ENCODE results near the gene PRICKLE2.

The PRICKLE2 gene

DNA sequence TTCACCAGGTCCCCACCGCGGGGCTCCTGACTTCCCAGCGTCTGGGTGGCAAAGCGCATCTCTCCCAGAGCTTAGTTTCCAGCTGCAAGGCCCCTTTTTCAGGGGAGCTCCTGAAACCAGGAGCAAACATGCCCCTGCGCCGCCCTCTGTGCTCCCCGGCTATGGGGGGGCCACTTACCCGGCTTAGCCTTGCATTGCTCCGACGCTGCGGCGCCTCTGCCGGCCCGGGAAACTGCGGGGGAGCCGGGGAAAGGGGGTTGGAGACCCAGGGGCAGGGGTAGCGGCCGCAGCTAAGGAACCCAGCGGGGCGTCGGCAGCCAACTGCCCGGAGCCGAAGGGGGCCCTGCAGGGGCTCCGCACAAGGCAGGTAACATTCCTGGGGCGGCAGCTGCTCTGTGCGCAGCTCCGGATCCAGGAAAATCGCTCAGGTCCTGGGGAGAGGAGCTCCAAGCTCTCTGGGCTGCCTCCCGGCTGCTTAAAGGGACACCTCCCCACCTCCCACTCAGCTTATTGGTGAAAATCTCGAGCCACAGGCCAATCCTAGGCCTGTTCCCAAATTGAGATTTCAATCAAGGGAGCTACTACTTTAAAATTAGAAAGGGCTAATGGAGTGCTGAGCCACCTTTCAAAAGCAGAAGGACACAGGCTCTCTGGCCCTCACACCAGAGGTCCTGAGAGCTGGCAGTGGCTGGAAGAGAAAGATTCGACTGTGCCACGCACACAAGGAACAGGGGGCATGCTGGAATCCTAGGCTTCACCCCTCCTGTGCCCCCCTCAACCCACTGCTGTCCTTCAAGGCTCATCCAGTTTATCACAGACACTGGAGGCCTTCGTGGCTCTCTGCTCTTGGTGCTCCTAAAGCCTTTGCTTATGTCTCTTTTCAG is 42.7 kb upstream of the PRICKLE2 start:
- POLR2A ChIA-PET: no interaction called here
- Histone ChIP-seq H3K4me3 (ENCODE audit: low read depth, low read length) (peak overlapping the region; percentile 26), H3K4me1 (ENCODE audit: control insufficient read depth, insufficient read depth, low read length) (0 out of 2 replicates have a peak, but pooled peaks cover 4% of the 10 kb centered on the region), H3K9me3 (ENCODE audit: control insufficient read depth, insufficient read depth, low read depth, low read length) (no peaks in the 10 kb centered on the region), H3K27ac (ENCODE audit: extremely low read depth, low read depth, low read length) (no peak overlapping the region), H3K36me3 (ENCODE audit: control insufficient read depth in 2 of 2, insufficient read depth in 1 of 2, low read length in 2 of 2) (no peaks in the 10 kb centered on the region)
- CTCF ChIA-PET: interaction anchor here (0.6 to 0.8 kb wide), 3 partner anchors 22 to 207 kb away, joined by 3 to 4 read pairs (median 3); no protein-coding TSS in a partner anchor
- TF ChIP-seq ZSCAN30 (tag by site-specific recombination; IDR thresholded peaks at IDR 0.05): no peak
- peak; percentile 91 for TF ChIP-seq ZIC2 (tag by site-specific recombination; IDR thresholded peaks at IDR 0.05)
- peak; percentile 84 for TF ChIP-seq GLIS2 (tag by site-specific recombination; IDR thresholded peaks at IDR 0.05)
- TF ChIP-seq ZNF843 (tag by site-specific recombination; IDR thresholded peaks at IDR 0.05): no peak
- peak; percentile 95 for TF ChIP-seq ZNF37A (tag by site-specific recombination; IDR thresholded peaks at IDR 0.05)
- 0 out of 2 replicates have a peak, but pooled peaks have one; percentile 17 for TF ChIP-seq ZNF600 (tag by site-specific recombination; IDR thresholded peaks at IDR 0.05)
- TF ChIP-seq, protein P1, sequence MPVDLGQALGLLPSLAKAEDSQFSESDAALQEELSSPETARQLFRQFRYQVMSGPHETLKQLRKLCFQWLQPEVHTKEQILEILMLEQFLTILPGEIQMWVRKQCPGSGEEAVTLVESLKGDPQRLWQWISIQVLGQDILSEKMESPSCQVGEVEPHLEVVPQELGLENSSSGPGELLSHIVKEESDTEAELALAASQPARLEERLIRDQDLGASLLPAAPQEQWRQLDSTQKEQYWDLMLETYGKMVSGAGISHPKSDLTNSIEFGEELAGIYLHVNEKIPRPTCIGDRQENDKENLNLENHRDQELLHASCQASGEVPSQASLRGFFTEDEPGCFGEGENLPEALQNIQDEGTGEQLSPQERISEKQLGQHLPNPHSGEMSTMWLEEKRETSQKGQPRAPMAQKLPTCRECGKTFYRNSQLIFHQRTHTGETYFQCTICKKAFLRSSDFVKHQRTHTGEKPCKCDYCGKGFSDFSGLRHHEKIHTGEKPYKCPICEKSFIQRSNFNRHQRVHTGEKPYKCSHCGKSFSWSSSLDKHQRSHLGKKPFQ (tag by site-specific recombination; IDR thresholded peaks at IDR 0.05): no peak
- TF ChIP-seq ZBTB21 (tag by site-specific recombination; IDR thresholded peaks at IDR 0.05): no peak
- TF ChIP-seq ZNF473 (tag by site-specific recombination; IDR thresholded peaks at IDR 0.05): no peak
- TF ChIP-seq ZXDB (tag by site-specific recombination; IDR thresholded peaks at IDR 0.05): peak; percentile 47; the same call in 1 of the 2 replicates
- TF ChIP-seq GLIS1 (tag by site-specific recombination; IDR thresholded peaks at IDR 0.05): peak; percentile 82
- TF ChIP-seq PATZ1 (tag by site-specific recombination; IDR thresholded peaks at IDR 0.05): peak; percentile 56
- peak; percentile 19; the same call in 1 of the 2 replicates for TF ChIP-seq ZFHX2 (tag by site-specific recombination; conservative IDR thresholded peaks at IDR 0.05)
- 0 out of 2 replicates have a peak, but pooled peaks have one; percentile 41 for TF ChIP-seq ZNF561 (tag by site-specific recombination; IDR thresholded peaks at IDR 0.05; ENCODE audit: borderline replicate concordance)
- TF ChIP-seq, protein P2, sequence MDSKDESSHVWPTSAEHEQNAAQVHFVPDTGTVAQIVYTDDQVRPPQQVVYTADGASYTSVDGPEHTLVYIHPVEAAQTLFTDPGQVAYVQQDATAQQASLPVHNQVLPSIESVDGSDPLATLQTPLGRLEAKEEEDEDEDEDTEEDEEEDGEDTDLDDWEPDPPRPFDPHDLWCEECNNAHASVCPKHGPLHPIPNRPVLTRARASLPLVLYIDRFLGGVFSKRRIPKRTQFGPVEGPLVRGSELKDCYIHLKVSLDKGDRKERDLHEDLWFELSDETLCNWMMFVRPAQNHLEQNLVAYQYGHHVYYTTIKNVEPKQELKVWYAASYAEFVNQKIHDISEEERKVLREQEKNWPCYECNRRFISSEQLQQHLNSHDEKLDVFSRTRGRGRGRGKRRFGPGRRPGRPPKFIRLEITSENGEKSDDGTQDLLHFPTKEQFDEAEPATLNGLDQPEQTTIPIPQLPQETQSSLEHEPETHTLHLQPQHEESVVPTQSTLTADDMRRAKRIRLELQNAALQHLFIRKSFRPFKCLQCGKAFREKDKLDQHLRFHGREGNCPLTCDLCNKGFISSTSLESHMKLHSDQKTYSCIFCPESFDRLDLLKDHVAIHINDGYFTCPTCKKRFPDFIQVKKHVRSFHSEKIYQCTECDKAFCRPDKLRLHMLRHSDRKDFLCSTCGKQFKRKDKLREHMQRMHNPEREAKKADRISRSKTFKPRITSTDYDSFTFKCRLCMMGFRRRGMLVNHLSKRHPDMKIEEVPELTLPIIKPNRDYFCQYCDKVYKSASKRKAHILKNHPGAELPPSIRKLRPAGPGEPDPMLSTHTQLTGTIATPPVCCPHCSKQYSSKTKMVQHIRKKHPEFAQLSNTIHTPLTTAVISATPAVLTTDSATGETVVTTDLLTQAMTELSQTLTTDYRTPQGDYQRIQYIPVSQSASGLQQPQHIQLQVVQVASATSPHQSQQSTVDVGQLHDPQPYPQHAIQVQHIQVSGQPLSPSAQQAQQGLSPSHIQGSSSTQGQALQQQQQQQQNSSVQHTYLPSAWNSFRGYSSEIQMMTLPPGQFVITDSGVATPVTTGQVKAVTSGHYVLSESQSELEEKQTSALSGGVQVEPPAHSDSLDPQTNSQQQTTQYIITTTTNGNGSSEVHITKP (tag by site-specific recombination; IDR thresholded peaks at IDR 0.05): peak; percentile 30
- no peak for TF ChIP-seq MZF1 (tag by site-specific recombination; IDR thresholded peaks at IDR 0.05; ENCODE audit: borderline replicate concordance)
- TF ChIP-seq ZNF335 (tag by site-specific recombination; conservative IDR thresholded peaks at IDR 0.05): peak; percentile 61
- TF ChIP-seq ZBTB20 (tag by site-specific recombination; IDR thresholded peaks at IDR 0.05): peak; percentile 82
- TF ChIP-seq ZBTB17 (tag by site-specific recombination; IDR thresholded peaks at IDR 0.05): peak; percentile 86
- no peak for TF ChIP-seq ZNF768 (tag by site-specific recombination; IDR thresholded peaks at IDR 0.05)

Data from HEK293 (cell line).